PFSK-1 (cell line): Measurements from ENCODE around the gene APBB2.

Experiments used
- FOXP2 ChIP-seq: optimal IDR thresholded peaks from 2 replicates; pipeline ENCODE3; 2011; ENCODE audit warnings: borderline replicate concordance, control low read depth, inconsistent platforms; ENCODE audit not compliant: insufficient read depth; ENCODE audit errors: extremely low read length, extremely low read depth
- POLR2AphosphoS5 ChIP-seq: IDR thresholded peaks from 2 replicates; pipeline ENCODE4 v1.6.1; 2012; ENCODE audit warnings: low read depth, mild to moderate bottlenecking, control low read depth, low read length, moderate library complexity
- REST ChIP-seq, 2 experiments: IDR thresholded peaks; 2 replicates each; pipeline versions ENCODE4 v1.6.1 to v1.8.0; 2011 to 2012; ENCODE audit warnings: low read depth in 2 of 2, low read length in 2 of 2, control low read depth in 1 of 2, inconsistent platforms in 1 of 2, mild to moderate bottlenecking in 1 of 2, moderate library complexity in 1 of 2; ENCODE audit not compliant: insufficient read depth in 1 of 2
- SIN3A ChIP-seq: IDR thresholded peaks from 2 replicates; pipeline ENCODE4 v1.6.1; 2012; ENCODE audit warnings: mild to moderate bottlenecking, low read length, moderate library complexity, borderline replicate concordance; ENCODE audit not compliant: insufficient read depth
- TAF1 ChIP-seq: IDR thresholded peaks from 2 replicates; pipeline ENCODE4 v1.6.1; 2012; ENCODE audit warnings: low read length, control low read depth, borderline replicate concordance; ENCODE audit not compliant: insufficient read depth

APBB2 gene

DNA sequence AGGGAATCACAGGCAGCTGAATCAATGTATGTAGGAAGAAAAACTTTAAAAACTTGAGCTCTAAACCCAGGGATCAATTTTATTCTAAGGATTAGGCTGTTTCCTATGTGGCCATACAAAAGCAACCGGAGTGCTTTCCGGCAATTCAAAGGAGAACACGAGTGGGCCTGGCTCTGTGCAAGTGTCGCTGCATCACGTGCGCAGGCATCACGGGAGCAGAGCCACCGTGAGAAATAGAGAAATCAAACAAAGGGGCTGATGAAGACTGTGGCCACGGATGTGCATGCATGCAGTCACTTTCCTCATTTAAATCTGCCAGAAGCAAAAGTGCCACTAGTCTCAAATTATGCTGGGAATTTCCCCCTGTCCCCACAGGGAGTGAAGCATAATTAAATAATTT is 267.7 kb downstream of the APBB2 start:
- no peak for TF ChIP-seq TAF1
- TF ChIP-seq REST (IDR thresholded peaks at IDR 0.05; ENCODE audit: insufficient read depth in 1 of 2, low read depth in 2 of 2, low read length in 2 of 2), result no peak
- no peak for TF ChIP-seq SIN3A
- no peak for TF ChIP-seq POLR2AphosphoS5
- no peak for TF ChIP-seq FOXP2

DNA sequence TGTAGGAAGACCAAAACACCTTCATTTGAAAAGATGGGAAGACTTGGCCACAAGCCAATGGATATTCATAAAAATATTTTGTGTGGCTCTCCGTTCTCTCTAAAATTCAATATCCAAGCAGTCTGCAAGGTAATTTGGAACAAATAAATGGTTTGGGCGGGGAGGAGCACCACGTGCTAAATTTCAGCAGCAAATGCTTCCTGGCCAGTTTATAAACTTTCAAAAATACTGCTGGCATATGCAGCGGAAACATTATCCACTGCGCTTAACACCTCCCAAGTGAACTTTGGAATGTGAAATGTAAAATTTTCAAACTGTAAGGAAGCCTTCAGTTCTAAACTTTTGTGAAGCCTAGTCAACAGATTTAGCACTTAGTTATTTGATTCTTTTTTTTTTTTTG is 273.6 kb downstream of the APBB2 start:
- TF ChIP-seq SIN3A (no peak), POLR2AphosphoS5 (no peak), REST (IDR thresholded peaks at IDR 0.05; ENCODE audit: insufficient read depth in 1 of 2, low read depth in 2 of 2, low read length in 2 of 2) (no peak), FOXP2 (no peak), TAF1 (no peak)

DNA sequence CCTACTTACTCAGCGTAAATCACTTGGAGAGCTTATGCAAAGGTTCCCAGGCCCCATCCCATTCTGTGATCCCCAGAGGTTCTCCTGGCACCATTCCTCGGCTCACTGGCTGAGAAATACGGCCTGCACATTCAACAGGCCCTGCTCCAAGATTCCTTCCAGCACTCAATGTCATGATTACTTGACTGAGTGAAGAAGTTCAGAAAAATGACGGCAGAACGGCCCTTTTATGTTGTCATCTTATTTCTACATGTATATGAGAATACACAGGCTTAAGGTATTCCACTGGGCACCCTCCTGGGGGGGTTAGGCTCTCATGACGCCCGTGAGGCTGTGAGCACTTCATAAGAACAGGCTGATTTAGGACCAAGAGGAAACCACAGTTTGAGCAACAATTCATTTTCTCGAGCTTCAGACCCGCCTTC is 274.0 kb downstream of the APBB2 start:
- TF ChIP-seq TAF1 (no peak), FOXP2 (no peak)

GRCh38 chr4:40939856-40940255 is 274.5 kb downstream of the APBB2 start:
- TF ChIP-seq TAF1 (no peak), SIN3A (no peak), REST (IDR thresholded peaks at IDR 0.05; ENCODE audit: insufficient read depth in 1 of 2, low read depth in 2 of 2, low read length in 2 of 2) (no peak), FOXP2 (no peak), POLR2AphosphoS5 (no peak)

DNA sequence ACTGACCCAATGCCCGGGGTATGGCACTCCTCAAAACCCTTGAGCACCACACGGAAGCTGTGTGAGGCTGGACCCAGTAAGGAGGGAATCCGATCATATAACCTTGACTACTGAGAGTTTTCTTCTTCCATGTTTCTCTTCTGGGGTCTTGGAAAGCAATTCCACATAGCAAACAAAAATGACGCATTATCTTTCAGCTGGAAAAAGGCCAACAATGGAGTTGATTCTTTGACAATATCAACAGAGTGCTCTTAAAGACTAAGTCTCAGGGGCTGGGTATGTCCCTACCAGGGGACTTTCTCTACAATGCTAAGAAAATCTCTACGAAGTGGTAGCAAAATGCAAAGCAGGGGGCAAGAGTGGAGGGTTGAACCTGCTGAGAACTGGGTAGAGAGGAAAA is 276.0 kb downstream of the APBB2 start:
- TF ChIP-seq REST (IDR thresholded peaks at IDR 0.05; ENCODE audit: insufficient read depth in 1 of 2, low read depth in 2 of 2, low read length in 2 of 2), result no peak
- TF ChIP-seq POLR2AphosphoS5, result no peak
- TF ChIP-seq FOXP2, result no peak
- no peak for TF ChIP-seq TAF1
- no peak for TF ChIP-seq SIN3A
